Glomerular visceral epithelial cell (primary cell): Measurements from ENCODE around the gene RYK.

Source experiments
- DNase-seq: peaks from one replicate; pipeline ENCODE4 v3.0.0-alpha.2; 2016; ENCODE audit errors: extremely low spot score

The RYK gene

DNA sequence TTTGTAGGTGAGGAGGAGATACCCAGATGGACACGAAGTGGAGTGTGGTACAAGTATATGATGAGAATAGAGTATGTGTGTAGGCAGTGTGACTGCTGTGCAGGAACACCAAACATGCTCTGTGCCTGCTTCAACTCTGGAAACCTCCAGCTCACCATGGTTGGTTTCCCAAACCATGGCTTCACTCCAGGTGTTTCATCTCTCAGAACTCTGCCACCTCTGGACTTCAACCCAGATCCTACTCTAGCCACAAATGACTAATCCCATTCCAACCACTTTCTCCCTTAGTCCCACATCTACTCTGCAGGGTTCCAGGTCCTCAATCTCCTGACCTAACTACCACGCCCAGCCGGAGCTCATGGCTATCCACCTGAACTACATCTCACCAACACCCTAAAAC lies 102.1 kb downstream of the RYK start:
- no peak for DNase-seq

DNA sequence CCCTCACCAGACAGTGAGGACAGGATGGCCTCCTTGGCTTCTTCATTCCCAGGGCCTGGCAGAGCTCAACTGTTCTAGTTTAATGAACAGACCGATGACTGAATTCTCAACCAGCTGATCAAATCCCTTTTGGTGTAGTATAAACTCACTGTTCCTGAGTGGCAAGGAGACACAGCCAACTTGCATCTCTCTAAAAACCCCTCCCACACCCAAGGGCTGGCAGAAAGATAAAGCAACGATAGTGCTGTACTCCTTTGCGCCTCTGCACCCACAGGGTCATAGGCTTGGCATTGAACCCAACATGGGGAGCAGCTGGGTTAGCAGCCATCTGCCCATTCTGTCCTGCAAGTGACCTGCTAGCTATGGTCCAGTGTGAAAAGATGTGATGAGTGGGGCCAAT lies 103.2 kb downstream of the RYK start:
- no peak for DNase-seq

DNA sequence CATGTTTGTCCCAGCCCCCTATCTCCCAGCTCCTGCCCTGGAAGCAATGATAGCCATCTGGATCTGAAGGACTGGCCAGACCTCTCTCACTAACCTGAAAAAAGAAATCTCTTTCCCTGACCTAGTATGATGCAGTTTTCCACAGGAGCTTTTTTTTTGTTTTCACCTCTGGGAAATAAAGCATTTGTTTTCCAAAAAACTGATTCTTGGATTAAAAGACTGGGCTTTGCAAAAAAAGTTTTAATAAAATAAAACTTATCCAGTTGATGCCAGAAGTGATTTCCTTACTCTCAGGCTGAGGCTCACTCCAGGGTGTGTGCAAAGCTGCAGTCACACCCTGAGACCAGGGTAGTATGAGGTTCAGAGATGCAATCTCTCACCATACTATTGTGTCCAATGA lies 104.0 kb downstream of the RYK start:
- DNase-seq, result no peak

DNA sequence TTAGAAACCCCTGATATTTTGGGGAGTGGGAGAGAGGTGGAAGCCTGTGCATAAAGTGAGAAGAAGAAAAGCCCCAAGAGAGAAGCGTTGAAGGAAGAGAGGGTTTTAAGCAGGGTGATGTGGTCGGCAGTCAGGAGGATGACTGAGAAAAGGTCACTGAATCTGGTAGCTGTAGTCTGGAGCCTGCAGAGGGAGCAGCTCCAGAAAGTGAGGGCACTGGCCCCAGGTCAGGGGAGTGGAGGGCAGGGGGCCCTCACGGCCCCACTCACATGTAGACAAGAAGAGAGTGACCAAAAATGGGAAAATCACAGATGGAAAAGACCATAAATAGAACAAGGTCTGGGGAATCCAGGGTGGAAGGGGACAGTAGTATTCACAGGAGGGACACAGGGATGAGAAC lies 105.5 kb downstream of the RYK start:
- no peak for DNase-seq

DNA sequence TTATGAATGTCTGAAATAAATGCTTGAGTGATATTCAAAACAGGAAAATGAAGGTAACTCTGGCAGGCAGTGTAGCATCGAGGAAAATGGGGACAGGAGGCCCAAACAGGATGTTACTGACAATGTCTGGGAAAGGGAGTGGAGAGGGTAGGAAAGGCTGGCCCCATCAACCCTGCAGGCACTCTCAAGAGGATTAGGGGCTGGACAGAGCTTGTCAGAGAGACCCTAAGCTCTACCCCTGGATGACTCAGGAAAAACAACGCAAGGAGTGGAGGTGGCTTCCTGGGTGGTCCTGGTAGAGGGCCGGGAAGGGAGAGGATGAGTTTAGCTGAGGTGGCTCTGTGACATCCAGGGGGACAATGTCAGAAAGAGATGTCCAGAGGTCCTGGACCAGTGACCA lies 106.0 kb downstream of the RYK start:
- DNase-seq, result no peak

GRCh38 chr3:134143828-134144401 lies 106.7 kb downstream of the RYK start:
- no peak for DNase-seq

DNA sequence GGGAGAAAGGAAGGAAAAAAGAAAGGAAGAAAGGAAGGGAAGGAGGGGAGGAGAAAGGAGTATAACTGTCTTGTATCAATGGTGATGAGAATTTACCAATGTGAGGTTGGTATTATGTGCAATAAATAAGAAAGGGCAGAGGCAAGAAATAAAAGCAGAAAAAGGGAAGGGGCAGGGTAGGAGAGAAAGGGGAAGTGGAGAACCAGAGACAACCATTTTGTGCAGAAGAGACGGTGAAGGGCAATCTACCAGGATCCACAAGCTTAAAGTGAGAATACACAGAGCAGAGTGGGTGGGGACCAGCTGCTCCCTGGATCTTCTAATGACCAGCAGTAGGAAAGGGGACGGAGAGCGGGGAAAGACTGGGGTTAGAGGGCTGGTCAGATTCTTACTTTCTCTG lies 114.1 kb downstream of the RYK start:
- no peak for DNase-seq

DNA sequence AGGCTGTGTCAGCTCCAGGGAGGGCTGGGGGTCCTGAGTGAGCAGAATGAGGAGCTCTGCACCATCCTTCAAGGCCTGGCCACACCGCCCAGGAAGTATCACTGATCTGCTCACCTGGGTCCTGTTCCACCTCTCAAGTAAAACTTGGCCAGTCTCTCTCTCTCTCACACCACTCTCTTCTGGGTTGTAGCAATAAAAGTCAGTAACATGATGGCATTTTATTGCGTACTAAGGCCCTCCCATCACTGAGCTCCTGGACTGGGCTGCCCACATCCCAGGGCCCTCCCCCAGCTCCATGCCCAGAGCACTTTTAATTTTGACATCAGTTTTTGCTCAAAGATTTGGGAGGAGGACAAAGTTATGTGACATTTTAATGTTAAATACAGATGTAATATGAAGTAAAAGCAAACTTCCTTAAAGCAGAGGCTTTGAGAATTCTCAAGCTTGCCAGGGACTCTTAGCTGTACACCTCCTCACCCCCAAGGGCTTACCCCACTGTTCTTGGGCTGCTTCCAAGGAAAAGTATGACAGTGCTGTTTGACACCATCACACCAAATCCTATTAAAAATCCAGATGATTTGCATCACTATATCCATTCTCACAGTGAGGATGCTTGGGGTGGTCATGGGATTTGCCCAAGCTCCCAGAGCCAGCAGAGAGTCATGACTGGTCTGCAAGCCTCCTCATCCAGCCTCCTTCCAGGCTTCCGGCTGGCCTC lies 115.8 kb downstream of the RYK start:
- no peak for DNase-seq

DNA sequence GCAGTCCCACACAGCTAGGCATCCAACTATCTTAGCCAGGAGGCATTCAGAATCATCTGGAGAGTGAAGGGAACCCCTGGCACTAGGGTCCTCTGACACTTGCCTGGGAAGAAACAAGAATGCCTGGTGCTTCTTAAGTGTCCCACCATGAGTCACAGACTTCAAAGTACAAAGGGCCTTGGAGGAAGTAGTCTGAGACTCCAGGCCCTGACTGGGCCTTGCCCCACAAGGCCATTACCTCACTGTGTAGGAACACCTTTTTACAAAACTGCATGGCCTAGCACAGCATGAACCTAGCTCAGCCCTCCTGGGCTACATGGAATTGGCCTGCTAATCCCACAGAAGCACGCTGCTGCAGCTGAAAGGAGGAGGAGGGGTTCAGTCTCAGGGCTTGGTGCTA lies 116.4 kb downstream of the RYK start:
- DNase-seq, result no peak

GRCh38 chr3:134132961-134133360 lies 117.7 kb downstream of the RYK start:
- no peak for DNase-seq

DNA sequence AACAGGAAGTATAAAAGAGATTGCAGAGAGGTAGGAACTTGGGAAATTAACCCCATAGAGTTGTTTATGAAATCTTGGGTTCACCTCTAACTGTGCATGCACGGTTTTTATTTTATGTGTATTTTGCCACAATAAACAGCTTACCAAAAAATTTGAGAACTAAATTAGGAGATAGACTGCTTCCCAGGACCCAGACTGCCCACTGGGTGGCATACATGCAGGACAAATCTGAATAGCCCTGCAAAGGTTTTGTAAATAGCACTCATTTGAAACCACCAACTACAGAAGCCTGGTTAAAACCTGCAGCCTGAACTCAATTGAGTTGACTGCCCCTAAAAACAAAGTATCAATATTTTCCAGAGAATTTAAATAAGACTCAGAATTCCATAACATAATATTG lies 124.5 kb downstream of the RYK start:
- no peak for DNase-seq

GRCh38 chr3:134114726-134115125 lies 135.9 kb downstream of the RYK start:
- no peak for DNase-seq

DNA sequence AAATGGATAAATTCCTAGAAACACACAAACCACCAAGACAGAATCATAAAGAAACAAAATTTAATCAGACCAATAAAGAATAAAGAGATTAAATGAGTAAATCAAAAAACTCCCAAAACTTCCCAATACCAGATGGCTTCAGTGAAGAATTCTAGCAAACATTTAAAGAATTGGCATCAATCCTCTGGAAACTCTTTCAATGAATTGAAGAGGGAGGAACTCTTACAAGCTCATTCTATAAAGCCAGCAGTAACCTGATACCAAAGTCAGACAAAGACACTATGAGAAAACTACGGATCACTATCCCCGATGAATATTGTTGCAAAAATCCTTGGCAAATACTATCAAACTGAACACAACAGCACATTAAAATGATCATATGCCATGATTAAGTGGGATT lies 139.0 kb downstream of the RYK start:
- no peak for DNase-seq

DNA sequence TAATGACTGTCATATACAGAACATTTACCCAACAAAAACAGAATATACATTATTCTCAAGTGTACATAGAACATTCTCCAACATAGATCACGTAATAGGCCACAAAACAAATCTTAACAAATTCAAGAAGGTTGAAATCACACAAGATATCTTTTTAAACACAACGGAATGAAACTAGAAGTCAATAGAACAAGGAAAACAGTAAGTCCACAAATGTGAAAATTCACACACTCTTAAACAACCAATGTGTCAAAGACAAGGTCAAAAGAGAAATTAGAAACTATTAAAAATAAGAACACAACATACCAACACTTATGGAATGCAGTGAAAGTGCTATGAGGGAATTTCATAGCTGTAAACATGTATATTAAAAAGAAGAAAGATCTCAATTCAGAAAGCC lies 139.7 kb downstream of the RYK start:
- no peak for DNase-seq
